Measurements from ENCODE around the gene PDHX.

Gene PDHX

GRCh38 chr11:34976496-34977088 lies 60.2 kb downstream of the PDHX start:
- H3K27ac ChIP-seq = no peak overlapping the region
- no peak for TF ChIP-seq CTCF (IDR thresholded peaks at IDR 0.05)
- H3K36me3 ChIP-seq = peaks cover 4% of the 10 kb centered on the region
- H3K9me3 ChIP-seq = no peaks in the 10 kb centered on the region
- H3K27me3 ChIP-seq = no peaks in the 10 kb centered on the region
- peaks cover 0 to 9% of the 10 kb centered on the region in 2 experiments for H3K4me1 ChIP-seq (ENCODE audit: control insufficient read depth in 1 of 2, insufficient read depth in 1 of 2, low read depth in 1 of 2, low read length in 1 of 2)
- no peak overlapping the region for H3K4me3 ChIP-seq (ENCODE audit: low read depth in 1 of 2, low read length in 1 of 2)

- peaks cover 4% of the 10 kb centered on the region for H3K36me3 ChIP-seq
- peaks cover 0 to 9% of the 10 kb centered on the region in 2 experiments for H3K4me1 ChIP-seq (ENCODE audit: control insufficient read depth in 1 of 2, insufficient read depth in 1 of 2, low read depth in 1 of 2, low read length in 1 of 2)
- H3K27ac ChIP-seq = no peak overlapping the region
- H3K9me3 ChIP-seq = no peaks in the 10 kb centered on the region
- no peaks in the 10 kb centered on the region for H3K27me3 ChIP-seq
- no peak for TF ChIP-seq CTCF (IDR thresholded peaks at IDR 0.05)
- H3K4me3 ChIP-seq (ENCODE audit: low read depth in 1 of 2, low read length in 1 of 2) = no peak overlapping the region
Measured at GRCh38 chr11:34977089-34977912, 60.9 kb downstream of the PDHX start.

- H3K27ac ChIP-seq = no peak overlapping the region
- peaks cover 0 to 9% of the 10 kb centered on the region in 2 experiments for H3K4me1 ChIP-seq (ENCODE audit: control insufficient read depth in 1 of 2, insufficient read depth in 1 of 2, low read depth in 1 of 2, low read length in 1 of 2)
- no peaks in the 10 kb centered on the region for H3K9me3 ChIP-seq
- peaks cover 4% of the 10 kb centered on the region for H3K36me3 ChIP-seq
- no peak for TF ChIP-seq CTCF (IDR thresholded peaks at IDR 0.05)
- no peak overlapping the region for H3K4me3 ChIP-seq (ENCODE audit: low read depth in 1 of 2, low read length in 1 of 2)
- H3K27me3 ChIP-seq = no peaks in the 10 kb centered on the region
Measured at GRCh38 chr11:34978236-34979191, 62.1 kb downstream of the PDHX start.

- peaks cover 11% of the 10 kb centered on the region for H3K36me3 ChIP-seq
- H3K4me1 ChIP-seq (ENCODE audit: control insufficient read depth in 1 of 2, insufficient read depth in 1 of 2, low read depth in 1 of 2, low read length in 1 of 2) = no peaks in the 10 kb centered on the region
- H3K9me3 ChIP-seq = no peaks in the 10 kb centered on the region
- TF ChIP-seq CTCF (IDR thresholded peaks at IDR 0.05) = no peak
- no peak overlapping the region for H3K4me3 ChIP-seq (ENCODE audit: low read depth in 1 of 2, low read length in 1 of 2)
- H3K27me3 ChIP-seq = no peaks in the 10 kb centered on the region
- no peak overlapping the region for H3K27ac ChIP-seq
Measured at GRCh38 chr11:34984514-34984913, 68.1 kb downstream of the PDHX start.

GRCh38 chr11:34986883-34987520 lies 70.6 kb downstream of the PDHX start:
- H3K27me3 ChIP-seq = no peaks in the 10 kb centered on the region
- H3K4me3 ChIP-seq (ENCODE audit: low read depth in 1 of 2, low read length in 1 of 2) = no peak overlapping the region
- no peak overlapping the region for H3K27ac ChIP-seq
- H3K4me1 ChIP-seq (ENCODE audit: control insufficient read depth in 1 of 2, insufficient read depth in 1 of 2, low read depth in 1 of 2, low read length in 1 of 2) = no peaks in the 10 kb centered on the region
- no peak for TF ChIP-seq CTCF (IDR thresholded peaks at IDR 0.05)
- peaks cover 18% of the 10 kb centered on the region for H3K36me3 ChIP-seq
- no peaks in the 10 kb centered on the region for H3K9me3 ChIP-seq

Data from neutrophil (primary cell).